DOHH2 (cell line): ENCODE results near the gene SLAMF7.

Experiments used
- H3F3A ChIP-seq: fragments of 200-600 bp; sonication (generic), shearing (Covaris generic); 2 replicates; pipeline ENCODE4 v1.6.0; 2016; ENCODE audit warnings: antibody characterized with exemption, mild to moderate bottlenecking; ENCODE audit not compliant: control insufficient read depth, insufficient read depth
- H3K27ac ChIP-seq: fragments of 200-600 bp; sonication (generic); 2 replicates; pipeline ENCODE4 v1.5.1; 2014; ENCODE audit warnings: low read depth, mild to moderate bottlenecking, low read length, moderate library complexity
- H3K27me3 ChIP-seq: fragments of 200-600 bp; sonication (generic); 2 replicates; pipeline ENCODE4 v1.6.1; 2014; ENCODE audit warnings: mild to moderate bottlenecking, low read length, mixed read lengths; ENCODE audit not compliant: control insufficient read depth
- H3K36me3 ChIP-seq: fragments of 200-600 bp; sonication (generic); 2 replicates; pipeline ENCODE4 v1.6.1; 2014; ENCODE audit warnings: mild to moderate bottlenecking, low read length, moderate library complexity, mixed read lengths; ENCODE audit not compliant: control insufficient read depth
- H3K4me1 ChIP-seq: fragments of 200-600 bp; sonication (generic); 2 replicates; pipeline ENCODE4 v1.6.1; 2014; ENCODE audit warnings: mild to moderate bottlenecking, low read length, mixed read lengths; ENCODE audit not compliant: control insufficient read depth
- H3K4me2 ChIP-seq: fragments of 200-600 bp; sonication (generic); 2 replicates; pipeline ENCODE4 v1.6.0; 2014; ENCODE audit warnings: mild to moderate bottlenecking, low read length, moderate library complexity
- H3K4me3 ChIP-seq: fragments of 200-600 bp; sonication (generic); 2 replicates; pipeline ENCODE4 v1.5.1; 2014; ENCODE audit warnings: mild to moderate bottlenecking, low read length, mixed read lengths
- H3K79me2 ChIP-seq: fragments of 200-600 bp; sonication (generic); 2 replicates; pipeline ENCODE4 v1.6.1; 2014; ENCODE audit warnings: mild to moderate bottlenecking, low read length, mixed read lengths; ENCODE audit not compliant: control insufficient read depth
- H3K9me2 ChIP-seq: fragments of 200-600 bp; sonication (generic); replicated peaks from 2 replicates; pipeline ENCODE4 v1.6.1; 2014; ENCODE audit warnings: mild to moderate bottlenecking, low read length, mixed read lengths; ENCODE audit not compliant: control insufficient read depth
- H3K9me3 ChIP-seq: fragments of 200-600 bp; sonication (generic); 2 replicates; pipeline ENCODE4 v1.6.1; 2014; ENCODE audit warnings: antibody characterized with exemption, low read length, mixed read lengths; ENCODE audit not compliant: control insufficient read depth, insufficient read depth
- H4K20me1 ChIP-seq: fragments of 200-600 bp; sonication (generic); 2 replicates; pipeline ENCODE4 v1.6.0; 2014; ENCODE audit warnings: low read depth, mild to moderate bottlenecking, antibody characterized with exemption, low read length, moderate library complexity; ENCODE audit not compliant: control insufficient read depth, insufficient read depth
- EZH2phosphoT487 ChIP-seq: fragments of 200-600 bp; sonication (generic); IDR thresholded peaks from 2 replicates; pipeline ENCODE4 v1.6.1; 2017; ENCODE audit warnings: borderline replicate concordance, mild to moderate bottlenecking, antibody characterized with exemption, low read length, moderate library complexity, mixed read lengths
- TF ChIP-seq, protein P1 (sequence below): fragments of 200-600 bp; sonication (generic); IDR thresholded peaks from one replicate; pipeline ENCODE4 v1.5.1; 2014; ENCODE audit warnings: antibody characterized with exemption, mild to moderate bottlenecking, low read depth, low read length; ENCODE audit not compliant: poor library complexity, severe bottlenecking

SLAMF7 gene

DNA sequence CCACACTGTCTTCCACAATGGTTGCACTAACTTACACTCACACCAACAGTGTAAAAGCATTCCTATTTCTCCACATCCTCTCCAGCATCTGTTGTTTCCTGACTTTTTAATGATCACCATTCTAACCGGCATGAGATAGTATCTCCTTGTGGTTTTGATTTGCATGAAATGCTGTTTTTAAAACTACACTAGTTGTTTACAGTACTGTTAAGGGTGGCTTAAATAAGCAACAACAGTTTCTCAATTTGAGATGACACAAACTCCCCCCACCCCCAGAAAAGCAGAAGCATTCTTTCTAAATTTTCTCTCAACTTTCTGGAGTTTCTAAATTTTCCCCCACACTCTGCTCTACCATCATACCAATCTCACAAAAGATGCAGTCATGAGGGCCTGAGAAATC is 7.1 kb upstream of the SLAMF7 start:
- no peaks in the 10 kb centered on the region for H3K36me3 ChIP-seq
- no peak overlapping the region for H3K4me3 ChIP-seq
- no peak overlapping the region for H3K27ac ChIP-seq
- no peaks in the 10 kb centered on the region for H4K20me1 ChIP-seq
- no peaks in the 10 kb centered on the region for H3K9me2 ChIP-seq
- no peak for TF ChIP-seq EZH2phosphoT487
- TF ChIP-seq, protein P1, sequence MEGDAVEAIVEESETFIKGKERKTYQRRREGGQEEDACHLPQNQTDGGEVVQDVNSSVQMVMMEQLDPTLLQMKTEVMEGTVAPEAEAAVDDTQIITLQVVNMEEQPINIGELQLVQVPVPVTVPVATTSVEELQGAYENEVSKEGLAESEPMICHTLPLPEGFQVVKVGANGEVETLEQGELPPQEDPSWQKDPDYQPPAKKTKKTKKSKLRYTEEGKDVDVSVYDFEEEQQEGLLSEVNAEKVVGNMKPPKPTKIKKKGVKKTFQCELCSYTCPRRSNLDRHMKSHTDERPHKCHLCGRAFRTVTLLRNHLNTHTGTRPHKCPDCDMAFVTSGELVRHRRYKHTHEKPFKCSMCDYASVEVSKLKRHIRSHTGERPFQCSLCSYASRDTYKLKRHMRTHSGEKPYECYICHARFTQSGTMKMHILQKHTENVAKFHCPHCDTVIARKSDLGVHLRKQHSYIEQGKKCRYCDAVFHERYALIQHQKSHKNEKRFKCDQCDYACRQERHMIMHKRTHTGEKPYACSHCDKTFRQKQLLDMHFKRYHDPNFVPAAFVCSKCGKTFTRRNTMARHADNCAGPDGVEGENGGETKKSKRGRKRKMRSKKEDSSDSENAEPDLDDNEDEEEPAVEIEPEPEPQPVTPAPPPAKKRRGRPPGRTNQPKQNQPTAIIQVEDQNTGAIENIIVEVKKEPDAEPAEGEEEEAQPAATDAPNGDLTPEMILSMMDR, result no peak
- peaks cover 14% of the 10 kb centered on the region for H3K4me1 ChIP-seq
- H3K9me3 ChIP-seq, result peaks cover 6% of the 10 kb centered on the region
- H3F3A ChIP-seq, result no peaks in the 10 kb centered on the region
- H3K4me2 ChIP-seq, result no peak overlapping the region
- H3K27me3 ChIP-seq, result peaks cover 9% of the 10 kb centered on the region
- no peaks in the 10 kb centered on the region for H3K79me2 ChIP-seq

DNA sequence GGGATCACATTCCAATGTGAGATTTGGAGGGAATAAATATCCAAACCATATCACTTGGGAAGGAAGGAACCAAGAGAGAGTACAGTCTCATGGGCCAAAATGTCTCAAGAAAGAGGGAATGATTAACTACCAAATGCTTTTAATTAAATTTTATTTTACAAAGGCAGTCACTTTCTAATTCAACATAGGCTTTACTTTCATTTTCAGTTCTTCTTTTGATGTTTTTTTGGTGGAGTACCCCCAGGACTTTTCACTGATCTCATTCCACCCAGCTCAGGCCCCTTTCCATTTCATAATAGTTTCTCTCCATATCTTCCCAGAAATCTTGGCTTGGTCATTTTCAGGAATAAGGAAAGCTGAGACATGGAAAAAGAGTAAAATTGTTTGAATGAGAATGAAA is 5.1 kb upstream of the SLAMF7 start:
- TF ChIP-seq, protein P1, result no peak
- TF ChIP-seq EZH2phosphoT487, result no peak
- Histone ChIP-seq H4K20me1 (no peaks in the 10 kb centered on the region), H3K9me3 (peaks cover 6% of the 10 kb centered on the region), H3K79me2 (no peaks in the 10 kb centered on the region), H3K27me3 (peaks cover 13% of the 10 kb centered on the region), H3F3A (0 out of 2 replicates have a peak, but pooled peaks cover 3% of the 10 kb centered on the region), H3K4me3 (no peak overlapping the region), H3K4me1 (peaks cover 14% of the 10 kb centered on the region), H3K27ac (no peak overlapping the region), H3K36me3 (no peaks in the 10 kb centered on the region), H3K9me2 (no peaks in the 10 kb centered on the region), H3K4me2 (no peak overlapping the region)

DNA sequence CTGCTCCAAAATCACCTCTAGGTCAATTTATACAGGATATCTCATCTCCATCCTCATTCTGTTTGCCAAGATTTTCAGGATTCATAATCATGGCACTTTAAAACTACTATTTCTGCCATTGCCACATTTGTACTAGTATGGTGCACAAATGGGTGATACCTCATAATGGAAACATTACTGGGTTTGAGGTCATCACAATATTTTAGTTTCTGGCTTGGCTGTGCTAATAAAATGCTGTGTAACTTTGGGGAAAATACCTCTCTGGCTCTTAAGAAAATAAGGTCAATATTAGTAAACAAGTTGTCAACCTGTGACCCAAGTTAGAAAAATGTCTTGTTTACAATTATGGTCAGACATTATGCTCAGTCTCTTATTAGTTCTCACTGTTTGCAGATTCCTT is 4.7 kb upstream of the SLAMF7 start:
- Histone ChIP-seq H3K36me3 (no peaks in the 10 kb centered on the region), H3K79me2 (no peaks in the 10 kb centered on the region), H3K27me3 (peaks cover 15% of the 10 kb centered on the region), H3F3A (0 out of 2 replicates have a peak, but pooled peaks cover 3% of the 10 kb centered on the region), H3K27ac (no peak overlapping the region), H4K20me1 (no peaks in the 10 kb centered on the region), H3K9me2 (no peaks in the 10 kb centered on the region), H3K4me3 (no peak overlapping the region), H3K4me1 (peaks cover 18% of the 10 kb centered on the region), H3K4me2 (no peak overlapping the region), H3K9me3 (peaks cover 6% of the 10 kb centered on the region)
- no peak for TF ChIP-seq EZH2phosphoT487
- TF ChIP-seq, protein P1, result no peak

DNA sequence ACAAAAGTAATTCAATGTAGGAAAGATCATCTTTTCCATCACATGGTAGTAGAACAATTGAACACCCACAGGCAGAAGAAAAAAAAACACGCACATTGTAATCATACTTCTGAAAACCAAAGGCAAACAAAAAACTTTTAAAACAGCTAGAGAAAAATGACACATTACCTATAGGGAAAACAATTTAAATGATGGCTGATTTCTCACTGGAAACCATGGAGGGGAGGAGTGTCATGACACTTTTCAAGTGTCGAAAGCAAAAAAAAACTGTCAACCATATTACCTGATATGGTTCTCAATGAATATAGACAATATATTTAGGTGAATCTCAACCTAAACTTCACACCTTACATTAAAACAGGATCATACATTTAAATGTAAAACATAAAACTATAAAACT is 776 bp upstream of the SLAMF7 start:
- Histone ChIP-seq H4K20me1 (no peaks in the 10 kb centered on the region), H3K9me2 (no peaks in the 10 kb centered on the region), H3K4me2 (no peak overlapping the region), H3K36me3 (no peaks in the 10 kb centered on the region), H3K79me2 (no peaks in the 10 kb centered on the region), H3K27me3 (peaks cover 30% of the 10 kb centered on the region), H3K4me3 (no peak overlapping the region), H3K27ac (no peak overlapping the region), H3F3A (0 out of 2 replicates have a peak, but pooled peaks cover 3% of the 10 kb centered on the region), H3K9me3 (peaks cover 6% of the 10 kb centered on the region), H3K4me1 (peaks cover 22% of the 10 kb centered on the region)
- no peak for TF ChIP-seq EZH2phosphoT487
- TF ChIP-seq, protein P1, result no peak
